Mucosa of rectum (tissue), 2 donors: ENCODE measurements around the gene AKAP8L.

Experiments used
- H3K27ac ChIP-seq, 2 donors: one replicate each; pipeline ENCODE4 v1.7.0; 2013; ENCODE audit warnings: inconsistent platforms in 2 of 2, low read depth in 2 of 2, low read length in 2 of 2
- H3K27me3 ChIP-seq, 2 donors: one replicate each; pipeline ENCODE4 v1.7.0; 2013; ENCODE audit warnings: low read length in 2 of 2; ENCODE audit not compliant: control insufficient read depth in 2 of 2, insufficient read depth in 2 of 2
- H3K36me3 ChIP-seq, 2 donors: one replicate each; pipeline ENCODE4 v1.7.0; 2013; ENCODE audit warnings: low read length in 2 of 2; ENCODE audit not compliant: control insufficient read depth in 2 of 2, insufficient read depth in 2 of 2
- H3K4me1 ChIP-seq, 2 donors: one replicate each; pipeline ENCODE4 v1.7.0; 2013; ENCODE audit warnings: low read length in 2 of 2, mild to moderate bottlenecking in 1 of 2; ENCODE audit not compliant: control insufficient read depth in 2 of 2, insufficient read depth in 2 of 2
- H3K4me3 ChIP-seq, 2 donors: one replicate each; pipeline ENCODE4 v1.7.0; 2013; ENCODE audit warnings: low read length in 2 of 2
- H3K9ac ChIP-seq, 2 donors: one replicate each; pipeline ENCODE4 v1.7.0; 2013; ENCODE audit warnings: low read length in 2 of 2, low read depth in 1 of 2, mild to moderate bottlenecking in 1 of 2
- H3K9me3 ChIP-seq, 2 donors: one replicate each; pipeline ENCODE4 v1.7.0; 2013; ENCODE audit warnings: low read length in 2 of 2; ENCODE audit not compliant: control insufficient read depth in 2 of 2
- donor health status: healthy.
- donor health status: Normal muscosa, but diverticular disease.

The AKAP8L gene

DNA sequence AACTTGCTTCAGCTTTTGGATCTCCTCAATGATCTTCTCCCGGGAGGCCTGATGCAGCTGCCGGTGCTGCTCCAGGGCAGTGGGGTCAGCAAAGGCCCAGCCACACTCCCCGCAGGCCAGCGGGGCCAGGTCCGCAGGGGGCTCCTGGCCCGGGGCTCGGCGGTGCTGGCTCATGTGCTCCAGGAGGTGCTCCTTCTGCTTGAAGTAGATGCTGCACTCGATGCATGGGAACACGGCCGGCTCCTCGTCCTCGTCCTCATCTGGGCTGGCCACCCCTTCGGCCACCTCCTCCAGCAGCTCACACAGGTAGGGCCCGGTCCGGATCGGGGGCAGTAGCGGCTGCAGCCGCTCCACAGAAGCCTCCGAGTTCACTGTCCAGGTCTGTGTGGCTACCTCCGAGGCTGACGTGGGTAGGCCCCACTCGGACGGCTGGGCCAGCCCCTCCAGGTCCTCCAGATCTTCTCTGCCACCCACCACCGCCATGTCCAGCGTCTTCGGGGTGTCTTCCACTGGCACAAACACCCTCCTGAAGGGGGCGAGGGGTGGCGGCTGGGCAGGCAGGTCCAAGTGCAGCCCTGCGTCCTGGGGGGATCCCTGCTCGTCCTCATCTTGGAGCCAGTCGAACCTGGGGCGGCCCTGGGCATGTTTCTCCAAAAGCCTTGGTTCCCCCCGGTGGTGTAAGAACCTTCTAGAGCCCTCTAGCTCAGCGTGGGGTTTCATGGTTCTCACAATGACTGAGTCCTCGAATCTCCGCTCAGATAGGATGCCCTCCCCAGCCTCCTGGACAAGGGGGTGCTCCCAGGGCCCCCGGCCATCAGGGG is 21.2 kb upstream of the AKAP8L start:
- Histone ChIP-seq H3K27me3 (no peaks in the 10 kb centered on the region), H3K9me3 (no peaks in the 10 kb centered on the region), H3K4me1 (no peaks in the 10 kb centered on the region), H3K36me3 (no peaks in the 10 kb centered on the region), H3K9ac (no peak overlapping the region), H3K4me3 (no peak overlapping the region), H3K27ac (no peak overlapping the region)

GRCh38 chr19:15439078-15439799 is 20.5 kb upstream of the AKAP8L start:
- Histone ChIP-seq H3K27me3 (no peaks in the 10 kb centered on the region), H3K9ac (no peak overlapping the region), H3K27ac (no peak overlapping the region), H3K9me3 (no peaks in the 10 kb centered on the region), H3K4me1 (no peaks in the 10 kb centered on the region), H3K36me3 (no peaks in the 10 kb centered on the region), H3K4me3 (no peak overlapping the region)

GRCh38 chr19:15438577-15438976 is 19.8 kb upstream of the AKAP8L start:
- no peak overlapping the region for H3K9ac ChIP-seq
- H3K27ac ChIP-seq = no peak overlapping the region
- H3K4me3 ChIP-seq = no peak overlapping the region
- H3K27me3 ChIP-seq = no peaks in the 10 kb centered on the region
- no peaks in the 10 kb centered on the region for H3K9me3 ChIP-seq
- H3K4me1 ChIP-seq = peaks cover 0 to 2% of the 10 kb centered on the region in 2 donors
- H3K36me3 ChIP-seq = no peaks in the 10 kb centered on the region

- Histone ChIP-seq H3K4me3 (no peak overlapping the region), H3K27ac (no peak overlapping the region), H3K4me1 (peaks cover 0 to 5% of the 10 kb centered on the region in 2 donors)
Measured at GRCh38 chr19:15438124-15438496, 19.3 kb upstream of the AKAP8L start.

DNA sequence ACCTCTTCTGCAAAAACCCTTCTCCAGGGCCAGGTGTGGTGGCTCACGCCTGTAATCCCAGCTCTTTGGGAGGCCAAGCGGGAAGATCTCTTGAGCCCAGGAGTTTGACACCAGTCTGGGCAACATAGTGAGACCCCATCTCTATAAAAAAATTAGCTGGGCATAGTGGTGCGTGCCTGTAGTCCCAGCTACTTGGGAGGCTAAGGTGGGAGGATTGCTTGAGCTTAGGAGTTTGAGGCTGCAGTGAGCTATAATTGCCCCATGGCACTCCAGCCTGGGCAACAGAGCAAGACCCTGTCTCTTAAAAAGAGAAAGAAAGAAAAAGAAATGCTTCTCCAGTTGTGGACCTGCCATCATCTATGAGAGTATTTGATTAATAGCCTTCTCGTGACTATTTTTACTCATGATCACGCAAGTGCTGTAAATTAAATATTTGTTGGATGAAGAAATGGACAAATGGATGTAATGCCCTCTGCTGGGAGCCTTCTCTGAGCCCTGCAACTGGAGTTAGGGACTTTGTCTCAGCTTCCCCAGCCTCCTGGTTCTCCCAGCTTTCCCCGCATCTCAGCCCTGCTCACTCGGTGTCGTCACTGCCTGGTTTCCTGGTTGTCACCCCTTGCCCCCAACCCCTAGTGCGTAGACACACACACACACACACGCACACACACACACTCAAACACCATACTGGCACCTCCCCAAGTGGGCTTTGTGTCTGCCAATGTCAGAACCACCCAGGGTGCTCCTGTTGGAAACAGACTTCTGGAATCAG is 18.8 kb upstream of the AKAP8L start:
- no peak overlapping the region for H3K9ac ChIP-seq
- H3K27me3 ChIP-seq = no peaks in the 10 kb centered on the region
- H3K9me3 ChIP-seq = no peaks in the 10 kb centered on the region
- peaks cover 0 to 5% of the 10 kb centered on the region in 2 donors for H3K4me1 ChIP-seq
- no peak overlapping the region for H3K27ac ChIP-seq
- H3K36me3 ChIP-seq = no peaks in the 10 kb centered on the region
- no peak overlapping the region for H3K4me3 ChIP-seq

More at GRCh38 chr19:15438124-15438496, 19.3 kb upstream of the AKAP8L start:
- H3K27me3 ChIP-seq = no peaks in the 10 kb centered on the region
- H3K9me3 ChIP-seq = no peaks in the 10 kb centered on the region
- H3K36me3 ChIP-seq = no peaks in the 10 kb centered on the region
- no peak overlapping the region for H3K9ac ChIP-seq

DNA sequence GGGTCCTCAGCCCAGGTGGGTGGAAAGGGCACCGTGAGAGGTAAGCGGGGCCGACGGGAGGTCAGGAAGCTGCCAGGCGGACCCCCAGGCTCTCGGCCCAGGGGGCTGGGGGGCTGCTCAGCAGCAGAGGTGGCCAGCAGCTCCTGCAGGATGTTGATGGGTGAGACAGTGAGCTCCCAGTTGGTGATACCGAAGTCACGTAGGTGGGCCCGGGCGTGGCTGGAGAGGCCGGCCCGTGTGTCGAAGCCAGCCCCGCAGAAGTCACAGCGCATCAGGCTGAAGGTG is 18.0 kb upstream of the AKAP8L start:
- H3K27me3 ChIP-seq = no peaks in the 10 kb centered on the region
- no peak overlapping the region for H3K9ac ChIP-seq
- peaks cover 2 to 9% of the 10 kb centered on the region in 2 donors for H3K4me1 ChIP-seq
- H3K36me3 ChIP-seq = no peaks in the 10 kb centered on the region
- no peak overlapping the region for H3K27ac ChIP-seq
- H3K4me3 ChIP-seq = no peak overlapping the region
- no peaks in the 10 kb centered on the region for H3K9me3 ChIP-seq

DNA sequence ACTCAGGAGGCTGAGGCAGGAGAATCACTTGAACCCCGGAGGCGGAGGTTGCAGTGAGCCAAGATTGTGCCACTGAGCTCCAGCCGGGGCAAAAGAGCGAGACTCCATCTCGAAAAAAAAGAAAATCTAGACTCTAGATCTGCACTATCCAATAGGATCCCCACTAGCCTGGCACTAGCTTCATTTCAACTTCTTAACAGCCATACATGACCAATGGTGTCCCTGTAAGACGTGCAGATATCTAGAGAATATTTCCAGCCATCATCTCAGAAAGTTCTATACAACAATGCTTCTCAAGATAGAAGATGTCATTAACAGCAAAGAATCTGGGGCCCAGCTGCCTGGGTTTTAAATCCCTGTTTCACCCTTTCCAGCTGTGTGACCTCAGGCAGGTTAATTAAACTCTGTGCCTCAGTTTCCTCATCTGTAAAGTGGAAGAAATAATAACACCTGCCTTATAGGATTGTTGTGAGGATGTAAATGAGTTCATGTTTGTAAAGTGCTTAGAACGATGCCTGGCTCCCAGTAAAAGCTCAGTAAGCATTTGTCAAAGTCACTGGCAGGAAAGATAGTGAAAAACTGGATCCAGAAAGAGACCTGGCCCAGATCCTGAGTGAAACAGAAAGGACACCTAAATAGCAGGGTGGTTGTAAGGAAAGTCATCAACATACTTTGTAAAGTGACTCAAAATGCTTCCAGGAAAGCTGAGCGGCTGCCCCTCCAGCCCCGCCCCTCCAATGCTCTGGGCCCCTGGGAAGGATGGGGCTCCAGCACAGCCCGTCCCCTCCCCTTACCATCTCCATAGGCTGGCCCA is 17.4 kb upstream of the AKAP8L start:
- Histone ChIP-seq H3K4me3 (no peak overlapping the region), H3K9me3 (no peaks in the 10 kb centered on the region), H3K4me1 (peaks cover 7 to 14% of the 10 kb centered on the region in 2 donors), H3K27ac (no peak overlapping the region), H3K9ac (no peak overlapping the region), H3K27me3 (no peaks in the 10 kb centered on the region), H3K36me3 (no peaks in the 10 kb centered on the region)

DNA sequence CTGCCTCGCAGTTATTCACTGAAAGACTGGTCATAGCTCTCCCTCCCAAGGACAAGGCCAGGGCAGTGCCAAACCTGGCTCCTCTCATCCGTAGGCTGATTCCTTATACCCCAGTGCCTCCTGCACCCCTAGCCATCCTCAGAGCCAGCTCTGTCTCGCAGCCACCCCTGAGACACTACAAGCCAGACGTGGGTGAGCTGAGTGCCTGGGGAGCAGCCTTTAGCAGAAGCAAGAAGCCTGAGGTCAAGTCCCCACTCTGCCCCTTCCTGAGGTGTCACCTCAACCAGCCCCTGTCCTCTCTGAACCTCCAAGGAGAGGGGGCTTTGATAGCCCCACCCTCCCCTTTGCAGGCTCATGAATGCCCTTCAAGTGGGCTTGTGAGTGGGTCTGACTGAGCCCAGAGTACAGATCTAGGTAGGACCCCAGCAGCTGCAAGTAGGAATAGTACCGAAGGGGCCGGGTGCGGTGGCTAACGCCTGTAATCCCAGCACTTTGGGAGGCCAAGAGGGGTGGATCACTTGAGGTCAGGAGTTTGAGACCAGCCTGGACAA is 14.8 kb upstream of the AKAP8L start:
- H3K27me3 ChIP-seq = no peaks in the 10 kb centered on the region
- H3K4me3 ChIP-seq = peak overlapping the region; percentile 74 to 87
- H3K9ac ChIP-seq = no peak overlapping the region
- H3K9me3 ChIP-seq = no peaks in the 10 kb centered on the region
- peaks cover 12 to 22% of the 10 kb centered on the region in 2 donors for H3K4me1 ChIP-seq
- H3K36me3 ChIP-seq = no peaks in the 10 kb centered on the region
- H3K27ac ChIP-seq = peak overlapping the region; percentile 80 to 81

DNA sequence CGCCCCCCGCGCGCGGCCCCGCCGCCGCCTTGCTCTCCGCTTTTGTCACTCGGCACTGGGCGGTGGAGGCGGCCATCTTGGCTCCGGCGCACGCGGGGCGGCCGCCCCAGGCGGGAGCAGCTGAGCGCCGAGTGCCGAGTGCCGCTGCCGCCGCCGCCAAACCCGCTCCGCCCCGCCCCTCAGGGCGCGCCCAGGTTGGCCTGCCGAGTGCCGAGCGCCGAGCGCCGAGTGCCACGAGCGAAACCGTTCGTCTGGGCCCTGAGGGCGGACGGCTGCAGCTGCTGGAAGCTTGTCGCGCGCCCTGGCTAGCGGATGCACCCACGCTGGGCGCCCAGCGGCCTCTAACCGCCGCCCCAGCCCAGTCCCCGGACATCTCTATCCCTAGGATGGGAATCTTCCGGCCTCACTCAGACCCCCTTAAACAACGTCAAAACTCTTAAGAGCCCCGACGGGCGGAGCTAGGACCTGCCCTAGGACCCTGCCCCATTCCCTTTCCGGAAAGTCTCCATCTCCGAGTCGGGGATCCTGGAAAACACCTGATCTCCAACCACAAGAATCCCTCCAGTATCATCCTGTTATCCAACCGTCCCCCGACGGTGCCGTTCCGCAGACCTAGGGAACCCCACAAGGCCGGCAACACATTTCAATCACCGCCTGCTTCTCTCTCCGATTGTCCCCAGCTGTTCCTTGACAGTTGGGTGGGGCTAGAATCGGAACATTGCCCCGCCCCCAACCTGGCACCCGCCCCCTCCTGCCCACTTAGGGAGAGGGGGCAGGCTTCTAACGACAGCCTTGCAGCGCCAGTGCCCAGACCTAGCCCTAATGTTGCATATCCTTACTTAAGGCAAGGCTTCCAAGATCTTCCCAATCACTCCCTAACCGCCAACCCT is 14.1 kb upstream of the AKAP8L start:
- H3K4me1 ChIP-seq = peaks cover 12 to 22% of the 10 kb centered on the region in 2 donors

More for the DNA sequence above, 14.1 kb upstream of the AKAP8L start:
- no peaks in the 10 kb centered on the region for H3K9me3 ChIP-seq
- peaks cover 0 to under 1% of the 10 kb centered on the region in 2 donors for H3K36me3 ChIP-seq
- peak overlapping the region; percentile 80 to 81 for H3K27ac ChIP-seq
- H3K4me3 ChIP-seq = peak overlapping the region; percentile 74 to 87
- H3K27me3 ChIP-seq = no peaks in the 10 kb centered on the region
- H3K9ac ChIP-seq = peak overlapping the region; percentile 70 to 72
